Measurements from ENCODE around the gene MDM2. TPM values are rescaled to one million over a fixed set of nuclear protein-coding genes. Genes with fewer than 3 reads are reported as not detected.
"Not testable (repeated sequence)": the region's sequence is repeated elsewhere in the genome, so short reads cannot be mapped to it uniquely, and the experiment has no call there.

Gene MDM2
- total RNA-seq, 2 donors from 2014 or later: 54.1 to 93.4 TPM

DNA sequence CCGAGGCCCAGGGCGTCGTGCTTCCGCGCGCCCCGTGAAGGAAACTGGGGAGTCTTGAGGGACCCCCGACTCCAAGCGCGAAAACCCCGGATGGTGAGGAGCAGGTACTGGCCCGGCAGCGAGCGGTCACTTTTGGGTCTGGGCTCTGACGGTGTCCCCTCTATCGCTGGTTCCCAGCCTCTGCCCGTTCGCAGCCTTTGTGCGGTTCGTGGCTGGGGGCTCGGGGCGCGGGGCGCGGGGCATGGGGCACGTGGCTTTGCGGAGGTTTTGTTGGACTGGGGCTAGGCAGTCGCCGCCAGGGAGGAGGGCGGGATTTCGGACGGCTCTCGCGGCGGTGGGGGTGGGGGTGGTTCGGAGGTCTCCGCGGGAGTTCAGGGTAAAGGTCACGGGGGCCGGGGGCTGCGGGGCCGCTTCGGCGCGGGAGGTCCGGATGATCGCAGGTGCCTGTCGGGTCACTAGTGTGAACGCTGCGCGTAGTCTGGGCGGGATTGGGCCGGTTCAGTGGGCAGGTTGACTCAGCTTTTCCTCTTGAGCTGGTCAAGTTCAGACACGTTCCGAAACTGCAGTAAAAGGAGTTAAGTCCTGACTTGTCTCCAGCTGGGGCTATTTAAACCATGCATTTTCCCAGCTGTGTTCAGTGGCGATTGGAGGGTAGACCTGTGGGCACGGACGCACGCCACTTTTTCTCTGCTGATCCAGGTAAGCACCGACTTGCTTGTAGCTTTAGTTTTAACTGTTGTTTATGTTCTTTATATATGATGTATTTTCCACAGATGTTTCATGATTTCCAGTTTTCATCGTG, 612 bp downstream of the MDM2 start:
- 0% methylated on average over 7 to 60 of the region's 61 CpGs for WGBS, 2 donors
- peak overlapping the region; percentile 88 to 99 (median 98) for H3K27ac ChIP-seq
- H3K4me3 ChIP-seq: peak overlapping the region; percentile 76 to 83
- DNase-seq (peak; percentile 75 to 89 (median 79)), ATAC-seq (peak; percentile 62)
- peak; percentile 28 to 77 (median 72) for TF ChIP-seq POLR2A (IDR thresholded peaks at IDR 0.05)
- TF ChIP-seq, protein P1, sequence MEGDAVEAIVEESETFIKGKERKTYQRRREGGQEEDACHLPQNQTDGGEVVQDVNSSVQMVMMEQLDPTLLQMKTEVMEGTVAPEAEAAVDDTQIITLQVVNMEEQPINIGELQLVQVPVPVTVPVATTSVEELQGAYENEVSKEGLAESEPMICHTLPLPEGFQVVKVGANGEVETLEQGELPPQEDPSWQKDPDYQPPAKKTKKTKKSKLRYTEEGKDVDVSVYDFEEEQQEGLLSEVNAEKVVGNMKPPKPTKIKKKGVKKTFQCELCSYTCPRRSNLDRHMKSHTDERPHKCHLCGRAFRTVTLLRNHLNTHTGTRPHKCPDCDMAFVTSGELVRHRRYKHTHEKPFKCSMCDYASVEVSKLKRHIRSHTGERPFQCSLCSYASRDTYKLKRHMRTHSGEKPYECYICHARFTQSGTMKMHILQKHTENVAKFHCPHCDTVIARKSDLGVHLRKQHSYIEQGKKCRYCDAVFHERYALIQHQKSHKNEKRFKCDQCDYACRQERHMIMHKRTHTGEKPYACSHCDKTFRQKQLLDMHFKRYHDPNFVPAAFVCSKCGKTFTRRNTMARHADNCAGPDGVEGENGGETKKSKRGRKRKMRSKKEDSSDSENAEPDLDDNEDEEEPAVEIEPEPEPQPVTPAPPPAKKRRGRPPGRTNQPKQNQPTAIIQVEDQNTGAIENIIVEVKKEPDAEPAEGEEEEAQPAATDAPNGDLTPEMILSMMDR (IDR thresholded peaks at IDR 0.05): peak in 3 of 7 experiments; percentile 3 to 42 (median 7)
- no peaks in the 10 kb centered on the region for H3K27me3 ChIP-seq
- peaks cover 0 to 2% of the 10 kb centered on the region in 2 donors for H3K36me3 ChIP-seq (replicated peaks in 1 of 2; ENCODE audit: insufficient read depth in 1 of 2, low read depth in 2 of 2)
- intact Hi-C loops (cut with DNase I): no loop called here
- peaks cover 60% of the 10 kb centered on the region for H3K4me1 ChIP-seq
- no peaks in the 10 kb centered on the region for H3K9me3 ChIP-seq

DNA sequence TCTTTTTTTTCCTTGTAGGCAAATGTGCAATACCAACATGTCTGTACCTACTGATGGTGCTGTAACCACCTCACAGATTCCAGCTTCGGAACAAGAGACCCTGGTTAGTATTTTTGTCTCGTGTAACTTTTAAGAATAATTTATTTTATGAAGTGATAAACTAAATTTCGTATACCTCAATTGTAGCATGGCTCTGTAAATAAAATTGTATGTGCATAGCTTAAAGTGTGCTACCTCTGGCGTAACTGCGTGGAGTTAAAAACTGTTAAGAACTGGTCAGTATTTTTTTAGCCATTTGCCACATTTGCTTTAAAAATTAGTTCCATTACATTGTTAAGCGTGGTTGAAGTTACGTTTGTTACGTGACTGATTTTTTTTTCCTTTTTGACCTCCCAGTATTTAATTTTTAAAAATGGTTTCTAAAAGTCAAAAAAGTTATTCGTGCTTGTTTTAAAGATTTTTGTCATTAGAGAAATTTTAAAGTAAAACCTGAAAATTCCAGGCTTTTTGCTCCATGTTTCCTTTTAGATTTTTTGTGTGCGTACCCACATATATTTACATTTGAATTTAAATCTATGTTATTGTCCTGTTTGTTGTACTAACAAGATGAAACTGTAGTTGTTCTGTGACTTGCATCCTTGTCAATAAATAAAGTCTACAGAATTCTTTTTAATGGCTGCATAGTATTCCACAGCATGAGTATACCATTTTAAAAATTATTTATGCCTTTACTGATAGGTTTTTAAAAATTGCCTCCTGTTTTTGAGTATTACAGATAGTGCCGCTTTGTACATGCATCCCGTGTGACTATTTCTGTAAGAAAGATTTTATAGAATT, 1.4 kb downstream of the MDM2 start:
- no peak for DNase-seq
- Histone ChIP-seq H3K36me3 (replicated peaks in 1 of 2; ENCODE audit: insufficient read depth in 1 of 2, low read depth in 2 of 2) (peaks cover 0 to 6% of the 10 kb centered on the region in 2 donors), H3K27ac (peak overlapping the region in 3 of 4 donors; percentile 97 to 99 (median 98)), H3K9me3 (no peaks in the 10 kb centered on the region), H3K4me3 (peak overlapping the region; percentile 76 to 83), H3K27me3 (no peaks in the 10 kb centered on the region), H3K4me1 (peaks cover 58% of the 10 kb centered on the region)
- ATAC-seq: no peak
- no peak for TF ChIP-seq POLR2A (IDR thresholded peaks at IDR 0.05)
- TF ChIP-seq, protein P1 (IDR thresholded peaks at IDR 0.05): no peak
- 58 to 60% methylated on average over 12 of the region's 12 CpGs for WGBS, 2 donors
- intact Hi-C loops (cut with DNase I): loop anchor here (10.0 kb wide), 1 partner anchor 65 kb away; the partner anchor contains the start of gene SLC35E3

DNA sequence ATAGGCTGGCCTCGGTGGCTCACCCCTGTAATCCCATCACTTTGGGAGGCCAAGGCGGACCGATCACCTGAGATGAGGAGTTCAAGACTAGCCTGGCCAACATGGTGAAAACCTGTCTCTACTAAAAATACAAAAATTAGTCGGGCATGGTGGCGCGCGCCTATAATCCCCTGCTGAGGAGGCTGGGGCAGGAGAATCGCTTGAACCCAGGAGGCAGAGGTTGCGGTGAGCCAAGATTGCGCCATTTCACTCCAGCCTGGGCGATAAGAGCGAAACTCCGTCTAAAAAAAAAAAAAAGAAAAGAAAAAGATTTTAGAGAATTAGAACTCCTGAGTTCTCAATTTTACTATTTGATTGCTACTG, 2.0 kb downstream of the MDM2 start:
- not testable (repeated sequence) for DNase-seq; H3K4me3 ChIP-seq; ATAC-seq; H3K9me3 ChIP-seq; H3K27me3 ChIP-seq; H3K27ac ChIP-seq; H3K36me3 ChIP-seq (replicated peaks in 1 of 2; ENCODE audit: insufficient read depth in 1 of 2, low read depth in 2 of 2)
- 89 to 92% methylated on average over 13 of the region's 13 CpGs for WGBS, 2 donors
- intact Hi-C loops (cut with DNase I): loop anchor here (10.0 kb wide), 1 partner anchor 65 kb away; the partner anchor contains the start of gene SLC35E3
- H3K4me1 ChIP-seq: peaks cover 57% of the 10 kb centered on the region

GRCh38 chr12:68811573-68811972, 3.6 kb downstream of the MDM2 start:
- not testable (repeated sequence) for ATAC-seq, H3K27me3 ChIP-seq, DNase-seq, H3K4me3 ChIP-seq, H3K27ac ChIP-seq, H3K9me3 ChIP-seq
- WGBS, 2 donors: 66 to 67% methylated on average over 6 of the region's 6 CpGs
- intact Hi-C loops (cut with DNase I): loop anchor here (10.0 kb wide), 1 partner anchor 67 kb away; the partner anchor contains the start of gene SLC35E3
- H3K4me1 ChIP-seq: peaks cover 51% of the 10 kb centered on the region
- peaks cover 0 to 11% of the 10 kb centered on the region in 2 donors for H3K36me3 ChIP-seq (replicated peaks in 1 of 2; ENCODE audit: insufficient read depth in 1 of 2, low read depth in 2 of 2)

- WGBS, 2 donors: 63 to 95% methylated on average over 1 of the region's 1 CpG
- intact Hi-C loops (cut with DNase I): loop anchor here (10.0 kb wide), 1 partner anchor 68 kb away; the partner anchor contains the start of gene SLC35E3
- Histone ChIP-seq H3K36me3 (replicated peaks in 1 of 2; ENCODE audit: insufficient read depth in 1 of 2, low read depth in 2 of 2) (peaks cover 0 to 16% of the 10 kb centered on the region in 2 donors), H3K27ac (no peak overlapping the region), H3K4me3 (no peak overlapping the region), H3K27me3 (no peaks in the 10 kb centered on the region), H3K4me1 (peaks cover 44% of the 10 kb centered on the region), H3K9me3 (no peaks in the 10 kb centered on the region)
- TF ChIP-seq, protein P1 (IDR thresholded peaks at IDR 0.05): no peak
- no peak for TF ChIP-seq POLR2A (IDR thresholded peaks at IDR 0.05)
- DNase-seq (no peak), ATAC-seq (no peak)
Observed at GRCh38 chr12:68812553-68813241, 4.7 kb downstream of the MDM2 start.
